HFFc6 (cell line): ENCODE measurements around the gene EXOC2. TPM values are rescaled to one million over a fixed set of nuclear protein-coding genes. Genes with fewer than 3 reads are reported as not detected.

ENCODE experiments used
- DNase-seq: peaks from one replicate; pipeline ENCODE4 v3.0.0-alpha.2; 2018
- H3K27ac Mint-ChIP-seq: 2 replicates; pipeline ENCODE4 v1.8.0; 2020; ENCODE audit warnings: mild to moderate bottlenecking, mixed read lengths
- H3K27me3 Mint-ChIP-seq: 2 replicates; pipeline ENCODE4 v1.8.0; 2021; ENCODE audit warnings: mild to moderate bottlenecking, moderate library complexity, mixed read lengths; ENCODE audit not compliant: insufficient read depth
- H3K36me3 Mint-ChIP-seq: 2 replicates; pipeline ENCODE4 v1.8.0; 2021; ENCODE audit warnings: low read depth, mixed read lengths
- H3K4me1 Mint-ChIP-seq: 2 replicates; pipeline ENCODE4 v1.8.0; 2020; ENCODE audit warnings: low read depth, mixed read lengths
- H3K4me3 Mint-ChIP-seq: 2 replicates; pipeline ENCODE4 v1.8.0; 2020; ENCODE audit warnings: mild to moderate bottlenecking, moderate library complexity, mixed read lengths
- H3K9me3 Mint-ChIP-seq: 2 replicates; pipeline ENCODE4 v1.8.0; 2020; ENCODE audit warnings: mild to moderate bottlenecking, mixed read lengths
- CTCF ChIP-seq: fragments of 200-600 bp; sonication (generic); IDR thresholded peaks from 2 replicates; pipeline ENCODE4 v1.5.0; 2021; ENCODE audit warnings: antibody characterized with exemption, mild to moderate bottlenecking
- total RNA-seq, 6 experiments: library from RNA; stranded (reverse); fragmentation: NEBNext Ultra II Directional; extraction: Animal tissue kit (Norgen Biotek cat#: 25700); gene quantifications; 2 replicates in 1 of 6; 3 replicates in 5 of 6; pipeline ENCODE4 v1.2.3, GENCODE V29; 2021

EXOC2 gene
- total RNA-seq, 6 experiments from 2014 or later: 19.3 to 22.4 (median 20.3) TPM

GRCh38 chr6:489001-489400 lies 203.9 kb downstream of the EXOC2 start:
- no peaks in the 10 kb centered on the region for H3K27me3 Mint-ChIP-seq
- TF ChIP-seq CTCF: no peak
- no peak for DNase-seq
- peaks cover 38% of the 10 kb centered on the region for H3K36me3 Mint-ChIP-seq
- no peak overlapping the region for H3K4me3 Mint-ChIP-seq
- no peak overlapping the region for H3K27ac Mint-ChIP-seq
- H3K9me3 Mint-ChIP-seq: no peaks in the 10 kb centered on the region
- no peaks in the 10 kb centered on the region for H3K4me1 Mint-ChIP-seq

GRCh38 chr6:487956-488355 lies 205.0 kb downstream of the EXOC2 start:
- Mint-ChIP-seq H3K4me1 (no peaks in the 10 kb centered on the region), H3K4me3 (no peak overlapping the region), H3K9me3 (no peaks in the 10 kb centered on the region; the same call in 1 of the 2 replicates), H3K27ac (no peak overlapping the region), H3K27me3 (no peaks in the 10 kb centered on the region; the same call in 1 of the 2 replicates), H3K36me3 (peaks cover 38% of the 10 kb centered on the region)
- no peak for TF ChIP-seq CTCF
- DNase-seq: no peak

GRCh38 chr6:485655-486170 lies 207.2 kb downstream of the EXOC2 start:
- Mint-ChIP-seq H3K36me3 (peaks cover 34% of the 10 kb centered on the region), H3K27ac (no peak overlapping the region), H3K4me1 (no peaks in the 10 kb centered on the region), H3K27me3 (no peaks in the 10 kb centered on the region; the same call in 1 of the 2 replicates), H3K4me3 (no peak overlapping the region), H3K9me3 (no peaks in the 10 kb centered on the region; the same call in 1 of the 2 replicates)
- DNase-seq: no peak
- TF ChIP-seq CTCF: no peak

- no peaks in the 10 kb centered on the region; the same call in 1 of the 2 replicates for H3K27me3 Mint-ChIP-seq
- H3K4me3 Mint-ChIP-seq: no peak overlapping the region
- H3K36me3 Mint-ChIP-seq: peaks cover 34% of the 10 kb centered on the region
- no peak overlapping the region for H3K27ac Mint-ChIP-seq
- no peak for TF ChIP-seq CTCF
- DNase-seq: no peak
- H3K9me3 Mint-ChIP-seq: no peaks in the 10 kb centered on the region; the same call in 1 of the 2 replicates
- H3K4me1 Mint-ChIP-seq: no peaks in the 10 kb centered on the region
These were observed 208.2 kb downstream of the EXOC2 start for GRCh38 chr6:484746-485145.

GRCh38 chr6:484086-484745 lies 208.7 kb downstream of the EXOC2 start:
- Mint-ChIP-seq H3K36me3 (peaks cover 31% of the 10 kb centered on the region), H3K27ac (no peak overlapping the region), H3K4me1 (no peaks in the 10 kb centered on the region), H3K9me3 (no peaks in the 10 kb centered on the region; the same call in 1 of the 2 replicates), H3K4me3 (no peak overlapping the region), H3K27me3 (no peaks in the 10 kb centered on the region; the same call in 1 of the 2 replicates)
- DNase-seq: no peak
- TF ChIP-seq CTCF: no peak
